Measurements from ENCODE around the gene FAM13C. TPM values are rescaled to one million over a fixed set of nuclear protein-coding genes. Genes with fewer than 3 reads are reported as not detected.
"Not testable (repeated sequence)": the region's sequence is repeated elsewhere in the genome, so short reads cannot be mapped to it uniquely, and the experiment has no call there.

The FAM13C gene
- total RNA-seq, 3 donors from 2014 or later = not detected

GRCh38 chr10:59266321-59266720 lies 96.0 kb downstream of the FAM13C start:
- DNase-seq = no peak
- no peak for ATAC-seq
- Mint-ChIP-seq H3K4me1 (ENCODE audit: low read depth) (no peaks in the 10 kb centered on the region), H3K4me3 (no peak overlapping the region), H3K9me3 (no peaks in the 10 kb centered on the region), H3K36me3 (ENCODE audit: insufficient read depth) (no peaks in the 10 kb centered on the region), H3K27me3 (ENCODE audit: low read depth) (no peaks in the 10 kb centered on the region)

GRCh38 chr10:59265141-59265540 lies 97.2 kb downstream of the FAM13C start:
- H3K9me3 Mint-ChIP-seq = peaks cover 4% of the 10 kb centered on the region
- no peaks in the 10 kb centered on the region for H3K27me3 Mint-ChIP-seq (ENCODE audit: low read depth)
- H3K4me1 Mint-ChIP-seq (ENCODE audit: low read depth) = no peaks in the 10 kb centered on the region
- H3K36me3 Mint-ChIP-seq (ENCODE audit: insufficient read depth) = no peaks in the 10 kb centered on the region
- DNase-seq = no peak
- H3K4me3 Mint-ChIP-seq = no peak overlapping the region
- no peak for ATAC-seq

- Mint-ChIP-seq H3K9me3 (peaks cover 4% of the 10 kb centered on the region), H3K4me3 (no peak overlapping the region), H3K4me1 (ENCODE audit: low read depth) (no peaks in the 10 kb centered on the region), H3K36me3 (ENCODE audit: insufficient read depth) (no peaks in the 10 kb centered on the region), H3K27me3 (ENCODE audit: low read depth) (no peaks in the 10 kb centered on the region)
- DNase-seq (no peak), ATAC-seq (no peak)
Measured at GRCh38 chr10:59258890-59259289, 103.5 kb downstream of the FAM13C start.

- Mint-ChIP-seq H3K36me3 (ENCODE audit: insufficient read depth) (no peaks in the 10 kb centered on the region), H3K4me1 (ENCODE audit: low read depth) (no peaks in the 10 kb centered on the region), H3K27me3 (ENCODE audit: low read depth) (no peaks in the 10 kb centered on the region), H3K4me3 (no peak overlapping the region), H3K9me3 (peaks cover 4% of the 10 kb centered on the region)
- DNase-seq (no peak), ATAC-seq (no peak)
Measured at GRCh38 chr10:59257224-59257623, 105.1 kb downstream of the FAM13C start.

- H3K4me3 Mint-ChIP-seq = no peak overlapping the region
- ATAC-seq (no peak), DNase-seq (no peak)
- H3K4me1 Mint-ChIP-seq (ENCODE audit: low read depth) = no peaks in the 10 kb centered on the region
- no peaks in the 10 kb centered on the region for H3K27me3 Mint-ChIP-seq (ENCODE audit: low read depth)
- no peaks in the 10 kb centered on the region for H3K36me3 Mint-ChIP-seq (ENCODE audit: insufficient read depth)
- peaks cover 3% of the 10 kb centered on the region for H3K9me3 Mint-ChIP-seq
Measured at GRCh38 chr10:59255463-59255862, 106.9 kb downstream of the FAM13C start.

GRCh38 chr10:59252491-59252890 lies 109.9 kb downstream of the FAM13C start:
- DNase-seq (no peak), ATAC-seq (no peak)
- no peak overlapping the region for H3K4me3 Mint-ChIP-seq
- H3K4me1 Mint-ChIP-seq (ENCODE audit: low read depth) = no peaks in the 10 kb centered on the region
- no peaks in the 10 kb centered on the region for H3K27me3 Mint-ChIP-seq (ENCODE audit: low read depth)
- H3K36me3 Mint-ChIP-seq (ENCODE audit: insufficient read depth) = no peaks in the 10 kb centered on the region
- H3K9me3 Mint-ChIP-seq = peaks cover 3% of the 10 kb centered on the region

GRCh38 chr10:59245686-59246085 lies 116.7 kb downstream of the FAM13C start:
- Mint-ChIP-seq H3K4me1 (ENCODE audit: low read depth) (no peaks in the 10 kb centered on the region), H3K9me3 (peaks cover under 1% of the 10 kb centered on the region), H3K27me3 (ENCODE audit: low read depth) (no peaks in the 10 kb centered on the region), H3K4me3 (no peak overlapping the region), H3K36me3 (ENCODE audit: insufficient read depth) (no peaks in the 10 kb centered on the region)
- ATAC-seq = no peak
- no peak for DNase-seq

GRCh38 chr10:59244871-59245270 lies 117.5 kb downstream of the FAM13C start:
- H3K4me3 Mint-ChIP-seq = no peak overlapping the region
- no peaks in the 10 kb centered on the region for H3K4me1 Mint-ChIP-seq (ENCODE audit: low read depth)
- H3K9me3 Mint-ChIP-seq = no peaks in the 10 kb centered on the region
- DNase-seq (no peak), ATAC-seq (no peak)
- H3K27me3 Mint-ChIP-seq (ENCODE audit: low read depth) = no peaks in the 10 kb centered on the region
- H3K36me3 Mint-ChIP-seq (ENCODE audit: insufficient read depth) = no peaks in the 10 kb centered on the region

- Mint-ChIP-seq H3K4me1 (ENCODE audit: low read depth) (no peaks in the 10 kb centered on the region), H3K4me3 (no peak overlapping the region), H3K36me3 (ENCODE audit: insufficient read depth) (no peaks in the 10 kb centered on the region), H3K27me3 (ENCODE audit: low read depth) (no peaks in the 10 kb centered on the region), H3K9me3 (no peaks in the 10 kb centered on the region)
- ATAC-seq = no peak
- no peak for DNase-seq
Measured at GRCh38 chr10:59243611-59244195, 118.6 kb downstream of the FAM13C start.

- Mint-ChIP-seq H3K4me3 (no peak overlapping the region), H3K36me3 (ENCODE audit: insufficient read depth) (no peaks in the 10 kb centered on the region), H3K4me1 (ENCODE audit: low read depth) (no peaks in the 10 kb centered on the region), H3K9me3 (no peaks in the 10 kb centered on the region), H3K27me3 (ENCODE audit: low read depth) (no peaks in the 10 kb centered on the region)
- ATAC-seq (no peak), DNase-seq (no peak)
Measured at GRCh38 chr10:59242991-59243390, 119.4 kb downstream of the FAM13C start.

- DNase-seq (no peak), ATAC-seq (no peak)
- Mint-ChIP-seq H3K9me3 (no peaks in the 10 kb centered on the region), H3K36me3 (ENCODE audit: insufficient read depth) (no peaks in the 10 kb centered on the region), H3K4me1 (ENCODE audit: low read depth) (no peaks in the 10 kb centered on the region), H3K27me3 (ENCODE audit: low read depth) (no peaks in the 10 kb centered on the region), H3K4me3 (no peak overlapping the region)
Measured at GRCh38 chr10:59242057-59242456, 120.3 kb downstream of the FAM13C start.

GRCh38 chr10:59240582-59241183 lies 121.7 kb downstream of the FAM13C start:
- DNase-seq (no peak), ATAC-seq (no peak)
- H3K4me3 Mint-ChIP-seq = no peak overlapping the region
- H3K36me3 Mint-ChIP-seq (ENCODE audit: insufficient read depth) = no peaks in the 10 kb centered on the region
- H3K4me1 Mint-ChIP-seq (ENCODE audit: low read depth) = no peaks in the 10 kb centered on the region
- H3K27me3 Mint-ChIP-seq (ENCODE audit: low read depth) = no peaks in the 10 kb centered on the region
- no peaks in the 10 kb centered on the region for H3K9me3 Mint-ChIP-seq

- not testable (repeated sequence) for H3K9me3 Mint-ChIP-seq; H3K4me1 Mint-ChIP-seq (ENCODE audit: low read depth); H3K27me3 Mint-ChIP-seq (ENCODE audit: low read depth); H3K36me3 Mint-ChIP-seq (ENCODE audit: insufficient read depth); H3K4me3 Mint-ChIP-seq; ATAC-seq; DNase-seq
Measured at GRCh38 chr10:59239108-59239507, 123.2 kb downstream of the FAM13C start.

GRCh38 chr10:59237775-59238174 lies 124.6 kb downstream of the FAM13C start:
- ATAC-seq = no peak
- DNase-seq = no peak
- Mint-ChIP-seq H3K36me3 (ENCODE audit: insufficient read depth) (no peaks in the 10 kb centered on the region), H3K27me3 (ENCODE audit: low read depth) (no peaks in the 10 kb centered on the region), H3K9me3 (no peaks in the 10 kb centered on the region), H3K4me3 (no peak overlapping the region), H3K4me1 (ENCODE audit: low read depth) (no peaks in the 10 kb centered on the region)

- Mint-ChIP-seq H3K4me1 (ENCODE audit: low read depth) (no peaks in the 10 kb centered on the region), H3K27me3 (ENCODE audit: low read depth) (no peaks in the 10 kb centered on the region), H3K9me3 (no peaks in the 10 kb centered on the region), H3K4me3 (no peak overlapping the region), H3K36me3 (ENCODE audit: insufficient read depth) (no peaks in the 10 kb centered on the region)
- ATAC-seq (no peak), DNase-seq (no peak)
Measured at GRCh38 chr10:59236064-59236697, 126.2 kb downstream of the FAM13C start.
